H9 (cell line): Measurements from ENCODE around the gene POU2F3. TPM values are rescaled to one million over a fixed set of nuclear protein-coding genes. Genes with fewer than 3 reads are reported as not detected.

Experiments
- DNase-seq: peaks from one replicate; pipeline ENCODE4 v3.0.0-alpha.2; 2017
- H2AFZ ChIP-seq: one replicate; pipeline ENCODE4 v1.6.1; 2013; ENCODE audit warnings: mild to moderate bottlenecking, low read length, control low read depth, moderate library complexity
- H2AK5ac ChIP-seq: 2 replicates; pipeline ENCODE4 v1.6.1; 2013; ENCODE audit warnings: low read length, control low read depth, mixed read lengths; ENCODE audit not compliant: insufficient read length
- H2BK120ac ChIP-seq: one replicate; pipeline ENCODE4 v1.6.1; 2013; ENCODE audit warnings: low read depth, mild to moderate bottlenecking, low read length, control low read depth, inconsistent platforms; ENCODE audit not compliant: poor library complexity, severe bottlenecking
- H2BK12ac ChIP-seq: 2 replicates; pipeline ENCODE4 v1.6.1; 2013; ENCODE audit warnings: low read length, control low read depth, mixed read lengths, low read depth; ENCODE audit not compliant: insufficient read length
- H2BK15ac ChIP-seq: 2 replicates; pipeline ENCODE4 v1.6.1; 2013; ENCODE audit warnings: low read depth, low read length, control low read depth
- H2BK20ac ChIP-seq: one replicate; pipeline ENCODE4 v1.6.1; 2013; ENCODE audit warnings: low read depth, mild to moderate bottlenecking, low read length, control low read depth, inconsistent platforms; ENCODE audit not compliant: poor library complexity, severe bottlenecking
- H2BK5ac ChIP-seq: 2 replicates; pipeline ENCODE4 v1.6.1; 2013; ENCODE audit warnings: low read length, control low read depth, mixed read lengths; ENCODE audit not compliant: insufficient read length
- H3K14ac ChIP-seq: 2 replicates; pipeline ENCODE4 v1.6.1; 2013; ENCODE audit warnings: low read length, control low read depth; ENCODE audit not compliant: insufficient read depth
- H3K18ac ChIP-seq: 2 replicates; pipeline ENCODE4 v1.6.1; 2013; ENCODE audit warnings: low read depth, mild to moderate bottlenecking, mixed read lengths, low read length, control low read depth; ENCODE audit not compliant: insufficient read length
- H3K23ac ChIP-seq: 2 replicates; pipeline ENCODE4 v1.6.1; 2013; ENCODE audit warnings: low read length, control low read depth, mixed read lengths, low read depth; ENCODE audit not compliant: insufficient read length
- H3K23me2 ChIP-seq: 2 replicates; pipeline ENCODE4 v1.6.1; 2013; ENCODE audit warnings: low read depth, mild to moderate bottlenecking, mixed read lengths, low read length, control low read depth; ENCODE audit not compliant: insufficient read length, poor library complexity, severe bottlenecking
- H3K27ac ChIP-seq: 2 replicates; pipeline ENCODE4 v1.5.1; 2013; ENCODE audit warnings: low read length, control low read depth, mixed read lengths, low read depth; ENCODE audit not compliant: insufficient read length
- H3K27me3 ChIP-seq: 2 replicates; pipeline ENCODE4 v1.6.1; 2013; ENCODE audit warnings: low read length, control low read depth, inconsistent platforms; ENCODE audit not compliant: insufficient read depth
- H3K4ac ChIP-seq: 2 replicates; pipeline ENCODE4 v1.6.1; 2013; ENCODE audit warnings: low read depth, mild to moderate bottlenecking, control low read depth, inconsistent platforms, low read length, moderate library complexity
- H3K4me1 ChIP-seq: 2 replicates; pipeline ENCODE4 v1.6.1; 2013; ENCODE audit warnings: low read length, control low read depth, inconsistent platforms; ENCODE audit not compliant: insufficient read depth
- H3K4me2 ChIP-seq: 2 replicates; pipeline ENCODE4 v1.6.1; 2013; ENCODE audit warnings: low read length, control low read depth, mixed read lengths; ENCODE audit not compliant: insufficient read length, insufficient read depth
- H3K56ac ChIP-seq: 2 replicates; pipeline ENCODE4 v1.6.1; 2013; ENCODE audit warnings: low read depth, mild to moderate bottlenecking, mixed read lengths, low read length, control low read depth; ENCODE audit not compliant: insufficient read length
- H3K79me1 ChIP-seq: 2 replicates; pipeline ENCODE4 v1.6.1; 2013; ENCODE audit warnings: low read depth, mild to moderate bottlenecking, moderate library complexity, low read length, control low read depth, inconsistent platforms; ENCODE audit not compliant: insufficient read depth, poor library complexity, severe bottlenecking
- H3K79me2 ChIP-seq: 2 replicates; pipeline ENCODE4 v1.6.1; 2013; ENCODE audit warnings: low read length, control low read depth, inconsistent platforms; ENCODE audit not compliant: insufficient read depth
- H3K9ac ChIP-seq: 2 replicates; pipeline ENCODE4 v1.6.1; 2013; ENCODE audit warnings: low read length, control low read depth, mixed read lengths; ENCODE audit not compliant: insufficient read length; ENCODE audit errors: extremely low read depth
- H3K9me3 ChIP-seq: one replicate; pipeline ENCODE4 v1.6.1; 2013; ENCODE audit warnings: low read depth, low read length, inconsistent platforms; ENCODE audit not compliant: control insufficient read depth
- H3T11ph ChIP-seq: one replicate; pipeline ENCODE4 v1.6.1; 2013; ENCODE audit warnings: mild to moderate bottlenecking, low read length, control low read depth, inconsistent platforms
- H4K20me1 ChIP-seq: one replicate; pipeline ENCODE4 v1.6.1; 2013; ENCODE audit not compliant: control insufficient read depth, insufficient read length, insufficient read depth
- H4K5ac ChIP-seq: 2 replicates; pipeline ENCODE4 v1.6.1; 2013; ENCODE audit warnings: low read depth, mild to moderate bottlenecking, mixed read lengths, low read length, control low read depth; ENCODE audit not compliant: insufficient read length
- H4K8ac ChIP-seq: replicated peaks from 2 replicates; pipeline ENCODE4 v1.6.1; 2013; ENCODE audit warnings: low read length, control low read depth, mixed read lengths, low read depth; ENCODE audit not compliant: insufficient read length
- H4K91ac ChIP-seq: 2 replicates; pipeline ENCODE4 v1.6.1; 2013; ENCODE audit warnings: low read depth, mild to moderate bottlenecking, moderate library complexity, mixed read lengths, low read length, control low read depth; ENCODE audit not compliant: insufficient read length
- H3K27ac Mint-ChIP-seq, 3 experiments: 2 replicates in 2 of 3; 3 replicates in 1 of 3; pipeline ENCODE4 v1.8.0; 2020 to 2021; ENCODE audit warnings: mixed read lengths in 3 of 3, mild to moderate bottlenecking in 1 of 3, moderate library complexity in 1 of 3
- H3K27me3 Mint-ChIP-seq: 2 replicates; pipeline ENCODE4 v1.8.0; 2021; ENCODE audit warnings: low read depth, mild to moderate bottlenecking, moderate library complexity, mixed read lengths
- H3K36me3 Mint-ChIP-seq, 3 experiments: 2 replicates in 2 of 3; 3 replicates in 1 of 3; pipeline ENCODE4 v1.8.0; 2020 to 2021; ENCODE audit warnings: low read depth in 3 of 3, mixed read lengths in 3 of 3; ENCODE audit not compliant: insufficient read depth in 1 of 3
- H3K4me1 Mint-ChIP-seq, 2 experiments: 2 replicates each; pipeline ENCODE4 v1.8.0; 2020; ENCODE audit warnings: mixed read lengths in 2 of 2
- H3K4me3 Mint-ChIP-seq, 2 experiments: 2 replicates in 1 of 2; 3 replicates in 1 of 2; pipeline ENCODE4 v1.8.0; 2020 to 2021; ENCODE audit warnings: mild to moderate bottlenecking in 2 of 2, mixed read lengths in 2 of 2, moderate library complexity in 1 of 2
- H3K9me3 Mint-ChIP-seq, 2 experiments: 2 replicates in 1 of 2; 3 replicates in 1 of 2; pipeline ENCODE4 v1.8.0; 2020; ENCODE audit warnings: mild to moderate bottlenecking in 2 of 2, mixed read lengths in 2 of 2, moderate library complexity in 1 of 2
- CTCF ChIP-seq: fragments of 200-600 bp; sonication (generic); conservative IDR thresholded peaks from 3 replicates; pipeline ENCODE4 v1.8.0; 2021; ENCODE audit warnings: antibody characterized with exemption, mild to moderate bottlenecking
- WGBS: extraction: QIAGEN DNeasy Blood & Tissue Kit; methylation state at CpG from one replicate; pipeline ENCODE4 v1.1.7; 2013; ENCODE audit warnings: missing lambda C conversion rate, low lambda C conversion rate, mixed read lengths; ENCODE audit not compliant: insufficient read length; ENCODE audit errors: extremely low coverage; 5-methylcytosine and 5-hydroxymethylcytosine counted together
- total RNA-seq: library from RNA; stranded (reverse); gene quantifications from 2 replicates; pipeline ENCODE4 v1.2.1, GENCODE V29; 2021

Gene POU2F3
- total RNA-seq, 1 experiment from 2014 or later: 1.1 TPM

- H3K9ac ChIP-seq: no peak overlapping the region
- no peak overlapping the region for H4K8ac ChIP-seq
- H3K14ac ChIP-seq: no peak overlapping the region
- no peak overlapping the region for H2BK5ac ChIP-seq
- no peak for DNase-seq
- TF ChIP-seq CTCF: no peak
- no peaks in the 10 kb centered on the region for H3K27me3 ChIP-seq
- H4K20me1 ChIP-seq: no peaks in the 10 kb centered on the region
- no peak overlapping the region for H3T11ph ChIP-seq
- H3K4me2 ChIP-seq: no peak overlapping the region
- Mint-ChIP-seq H3K36me3 (peaks cover 9 to 22% (median 17%) of the 10 kb centered on the region in 3 experiments; a peak in 6 of 7 replicates), H3K27me3 (no peaks in the 10 kb centered on the region), H3K27ac (no peak overlapping the region), H3K4me1 (peaks cover 9 to 10% of the 10 kb centered on the region in 2 experiments), H3K9me3 (no peaks in the 10 kb centered on the region), H3K4me3 (no peak overlapping the region)
- WGBS: no CpG with 5 or more reads among the region's 2 CpGs
- no peak overlapping the region for H3K27ac ChIP-seq
- H3K9me3 ChIP-seq: no peaks in the 10 kb centered on the region
- H3K56ac ChIP-seq: no peak overlapping the region
- H2BK12ac ChIP-seq: no peak overlapping the region
- no peaks in the 10 kb centered on the region for H3K79me2 ChIP-seq
- H2BK120ac ChIP-seq: no peak overlapping the region
- no peak overlapping the region for H4K91ac ChIP-seq
- H3K4me1 ChIP-seq: no peaks in the 10 kb centered on the region
- H2BK20ac ChIP-seq: no peak overlapping the region
- no peak overlapping the region for H2AK5ac ChIP-seq
- H2BK15ac ChIP-seq: no peak overlapping the region
- no peak overlapping the region for H3K18ac ChIP-seq
- no peaks in the 10 kb centered on the region for H3K79me1 ChIP-seq
- H4K5ac ChIP-seq: no peak overlapping the region
- no peak overlapping the region for H3K23ac ChIP-seq
- H3K23me2 ChIP-seq: peaks cover 8% of the 10 kb centered on the region
- no peak overlapping the region for H3K4ac ChIP-seq
- H2AFZ ChIP-seq: no peak overlapping the region
These were observed 91.5 kb downstream of the POU2F3 start for GRCh38 chr11:120331301-120331996.
